T1000 (cell line): ENCODE data around the gene PRKD2.
"Not testable (repeated sequence)": the region's sequence is repeated elsewhere in the genome, so short reads cannot be mapped to it uniquely, and the experiment has no call there.

Experiments
- DNase-seq: peaks from one replicate; lab custom pipeline; 2025; ENCODE audit warnings: mixed read lengths; lab: John Stamatoyannopoulos, UW

Gene PRKD2

GRCh38 chr19:46633130-46633529, 83.8 kb downstream of the PRKD2 start:
- no peak for DNase-seq

GRCh38 chr19:46631481-46631880, 85.4 kb downstream of the PRKD2 start:
- no peak for DNase-seq

- DNase-seq = no peak
Measured at GRCh38 chr19:46630586-46631205, 86.2 kb downstream of the PRKD2 start.

- no peak for DNase-seq
Measured at GRCh38 chr19:46629546-46630025, 87.3 kb downstream of the PRKD2 start.

GRCh38 chr19:46628970-46629369, 87.9 kb downstream of the PRKD2 start:
- DNase-seq = not testable (repeated sequence)

GRCh38 chr19:46626446-46626845, 90.5 kb downstream of the PRKD2 start:
- DNase-seq = no peak

GRCh38 chr19:46625731-46626130, 91.2 kb downstream of the PRKD2 start:
- no peak for DNase-seq

- DNase-seq = peak; percentile 22
Measured at GRCh38 chr19:46624958-46625661, 91.8 kb downstream of the PRKD2 start, which contains the start of gene PTGIR. Gene PTGIR, minus strand, starts transcription at chr19:46625089. Its CDS starts 864 bp downstream, at chr19:46624225.
